GM23338 (cell line): ENCODE data around the gene TXNRD1.

Experiments used
- CREB1 ChIP-seq: fragments of 250-450 bp; sonication (Bioruptor Pico); IDR thresholded peaks from 2 replicates; pipeline ENCODE4 v1.5.0; 2020; ENCODE audit warnings: low read depth, mild to moderate bottlenecking, moderate library complexity
- CTCF ChIP-seq, 2 experiments: fragments of 200-600 bp in 1 of 2; sonication (generic) in 1 of 2; conservative IDR thresholded peaks; 2 replicates each; pipeline versions ENCODE4 v1.5.1 to v1.6.1; 2016 to 2017; ENCODE audit warnings: antibody characterized with exemption in 2 of 2, low read depth in 2 of 2, mild to moderate bottlenecking in 2 of 2, moderate library complexity in 1 of 2
- ETS1 ChIP-seq: IDR thresholded peaks from 2 replicates; pipeline ENCODE4 v1.6.1; 2016; ENCODE audit warnings: antibody characterized with exemption
- EZH2 ChIP-seq: fragments of 200-600 bp; sonication (generic); IDR thresholded peaks from one replicate; pipeline ENCODE4 v1.8.0; 2017; ENCODE audit warnings: antibody characterized with exemption, mild to moderate bottlenecking, low read depth; ENCODE audit not compliant: unreplicated experiment
- EZH2phosphoT487 ChIP-seq: fragments of 200-600 bp; sonication (generic); IDR thresholded peaks from one replicate; pipeline ENCODE4 v1.8.1; 2018; ENCODE audit warnings: antibody characterized with exemption; ENCODE audit not compliant: unreplicated experiment
- JUNB ChIP-seq: IDR thresholded peaks from one replicate; pipeline ENCODE4 v1.6.1; 2016; ENCODE audit warnings: antibody characterized with exemption; ENCODE audit not compliant: unreplicated experiment
- NANOG ChIP-seq: IDR thresholded peaks from 2 replicates; pipeline ENCODE4 v1.6.1; 2016; ENCODE audit warnings: antibody characterized with exemption, borderline replicate concordance
- POLR2AphosphoS5 ChIP-seq: IDR thresholded peaks from 2 replicates; pipeline ENCODE4 v1.6.1; 2016; ENCODE audit warnings: antibody characterized with exemption, low read depth
- REST ChIP-seq: IDR thresholded peaks from one replicate; pipeline ENCODE4 v1.6.1; 2018; ENCODE audit warnings: antibody characterized with exemption; ENCODE audit not compliant: unreplicated experiment
- STAT1 ChIP-seq: IDR thresholded peaks from one replicate; pipeline ENCODE4 v1.6.1; 2016; ENCODE audit warnings: antibody characterized with exemption; ENCODE audit not compliant: unreplicated experiment
- ZNF114 ChIP-seq: fragments of 250-450 bp; sonication (Bioruptor Pico); IDR thresholded peaks from 2 replicates; pipeline ENCODE4 v1.5.0; 2020; ENCODE audit warnings: mild to moderate bottlenecking, moderate library complexity
- ZNF331 ChIP-seq: fragments of 250-450 bp; sonication (Bioruptor Pico); IDR thresholded peaks from 2 replicates; pipeline ENCODE4 v1.5.0; 2020; ENCODE audit warnings: low read depth, mild to moderate bottlenecking, moderate library complexity

- no peak for TF ChIP-seq CTCF (conservative IDR thresholded peaks at IDR 0.05; ENCODE audit: low read depth in 2 of 2)
- TF ChIP-seq REST: no peak
- TF ChIP-seq POLR2AphosphoS5: no peak
- no peak for TF ChIP-seq EZH2
- no peak for TF ChIP-seq EZH2phosphoT487
- TF ChIP-seq ZNF114 (CRISPR knock-in tag): no peak
- TF ChIP-seq CREB1 (CRISPR knock-in tag): no peak
- no peak for TF ChIP-seq NANOG
- TF ChIP-seq JUNB: no peak
- no peak for TF ChIP-seq ETS1
- TF ChIP-seq STAT1: no peak
- no peak for TF ChIP-seq ZNF331 (CRISPR knock-in tag)
Measured at GRCh38 chr12:104199964-104200363, 15.6 kb upstream of the TXNRD1 start.
